B cell (primary cell): ENCODE results near the gene CELF6. TPM values are rescaled to one million over a fixed set of nuclear protein-coding genes. Genes with fewer than 3 reads are reported as not detected.

Experiments
- ATAC-seq: fragments of 200-7000 bp; cut with Tn5 transposase; one replicate; pipeline ENCODE4 v1.10.0; 2021; ENCODE audit warnings: low read depth, mild to moderate bottlenecking, moderate number of reproducible peaks, moderate library complexity
- CTCF ChIA-PET: fragments of 350-600 bp; sonication (Branson Sonifier 250); formaldehyde crosslinking; loops from one replicate; lab custom pipeline; 2021; ENCODE audit warnings: antibody characterized with exemption, inconsistent platforms; lab: Charles Lee
- POLR2A ChIA-PET: fragments of 350-600 bp; sonication (Branson Sonifier 250); formaldehyde crosslinking; loops from one replicate; lab custom pipeline; 2021; ENCODE audit warnings: antibody characterized with exemption; lab: Charles Lee
- DNase-seq: peaks from one replicate; pipeline ENCODE4 v3.0.0; 2013
- H2AFZ ChIP-seq: 2 replicates; pipeline ENCODE4 v1.6.1; 2012; ENCODE audit warnings: mild to moderate bottlenecking, low read depth, low read length; ENCODE audit not compliant: insufficient read depth, poor library complexity, severe bottlenecking
- H3K27ac ChIP-seq, 2 donors: 1 replicate in 1 of 2; 2 replicates in 1 of 2; pipeline ENCODE4 v1.5.1; 2012 to 2013; ENCODE audit warnings: low read length in 2 of 2, mild to moderate bottlenecking in 2 of 2, moderate library complexity in 1 of 2
- H3K27me3 ChIP-seq, 4 experiments: fragments of 200-600 bp in 1 of 4; sonication (generic) in 1 of 4; replicated peaks in 1 of 4; 1 replicate in 2 of 4; 2 replicates in 2 of 4; pipeline versions ENCODE4 v1.6.1 to v1.7.0; 2013 to 2016; ENCODE audit warnings: low read length in 3 of 4, mild to moderate bottlenecking in 2 of 4, mixed read lengths in 1 of 4, moderate library complexity in 1 of 4; ENCODE audit not compliant: insufficient read depth in 4 of 4, control insufficient read depth in 3 of 4; ENCODE audit errors: control extremely low read depth in 1 of 4
- H3K36me3 ChIP-seq, 2 experiments: replicated peaks in 1 of 2; 1 replicate in 1 of 2; 2 replicates in 1 of 2; pipeline versions ENCODE4 v1.6.1 to v1.7.1; 2013; ENCODE audit warnings: low read length in 1 of 2; ENCODE audit not compliant: insufficient read depth in 2 of 2, control insufficient read depth in 1 of 2; ENCODE audit errors: control extremely low read depth in 1 of 2, extremely low read depth in 1 of 2
- H3K4me1 ChIP-seq, 2 donors: fragments of 200-600 bp in 1 of 2; sonication (generic) in 1 of 2; 1 replicate in 1 of 2; 2 replicates in 1 of 2; pipeline versions ENCODE4 v1.5.1 to v1.6.1; 2013 to 2017; ENCODE audit warnings: low read length in 2 of 2; ENCODE audit not compliant: control insufficient read depth in 2 of 2, insufficient read depth in 2 of 2
- H3K4me2 ChIP-seq: replicated peaks from 2 replicates; pipeline ENCODE3; 2012; ENCODE audit warnings: mild to moderate bottlenecking, low read depth, low read length; ENCODE audit not compliant: poor library complexity, severe bottlenecking
- H3K4me3 ChIP-seq, 5 experiments: fragments of 200-600 bp in 1 of 5; sonication (generic) in 1 of 5; 1 replicate in 3 of 5; 2 replicates in 2 of 5; pipeline versions ENCODE4 v1.5.1 to v1.7.0; 2011 to 2016; ENCODE audit warnings: low read length in 4 of 5, mild to moderate bottlenecking in 4 of 5, low read depth in 2 of 5, control low read depth in 1 of 5, moderate library complexity in 1 of 5; ENCODE audit not compliant: insufficient read depth in 1 of 5; ENCODE audit errors: control extremely low read depth in 1 of 5, extremely low read depth in 1 of 5
- H3K79me2 ChIP-seq: fragments of 200-600 bp; sonication (generic); one replicate; pipeline ENCODE4 v1.6.0; 2016; ENCODE audit warnings: low read length; ENCODE audit not compliant: control insufficient read depth, insufficient read depth
- H3K9ac ChIP-seq: fragments of 200-600 bp; sonication (generic); 2 replicates; pipeline ENCODE4 v1.6.1; 2017; ENCODE audit warnings: mild to moderate bottlenecking, low read length, moderate library complexity
- H3K9me3 ChIP-seq, 3 donors: one replicate each; pipeline versions ENCODE4 v1.6.1 to v1.7.1; 2013; ENCODE audit warnings: low read length in 2 of 3; ENCODE audit not compliant: control insufficient read depth in 2 of 3, insufficient read depth in 1 of 3; ENCODE audit errors: control extremely low read depth in 1 of 3
- H4K20me1 ChIP-seq: 2 replicates; pipeline ENCODE4 v1.6.0; 2012; ENCODE audit warnings: mild to moderate bottlenecking, low read length; ENCODE audit not compliant: insufficient read depth, control insufficient read depth, poor library complexity, severe bottlenecking
- H3K27ac Mint-ChIP-seq: one replicate; pipeline ENCODE4 v1.8.0; 2021; ENCODE audit warnings: mixed read lengths
- H3K27me3 Mint-ChIP-seq: one replicate; pipeline ENCODE4 v1.8.0; 2021; ENCODE audit warnings: mixed read lengths
- H3K4me1 Mint-ChIP-seq: one replicate; pipeline ENCODE4 v1.8.0; 2021; ENCODE audit warnings: mixed read lengths
- H3K4me3 Mint-ChIP-seq: one replicate; pipeline ENCODE4 v1.8.0; 2021; ENCODE audit warnings: mixed read lengths
- H3K9me3 Mint-ChIP-seq: one replicate; pipeline ENCODE4 v1.8.0; 2022; ENCODE audit warnings: mixed read lengths; ENCODE audit not compliant: insufficient read depth
- EZH2 ChIP-seq: IDR thresholded peaks from 2 replicates; pipeline ENCODE4 v1.6.1; 2012; ENCODE audit warnings: borderline replicate concordance, low read depth, mild to moderate bottlenecking, moderate library complexity, low read length; ENCODE audit not compliant: insufficient read depth, poor library complexity, severe bottlenecking
- WGBS: methylation state at CpG from one replicate; pipeline ENCODE4 v1.1.5; 2013; ENCODE audit warnings: missing lambda C conversion rate; ENCODE audit not compliant: insufficient coverage; 5-methylcytosine and 5-hydroxymethylcytosine counted together
- intact Hi-C: fragments of 100-400 bp; cut with micrococcal nuclease; formaldehyde crosslinking; loops from one replicate; pipeline ENCODE4 v1.10.0; 2022
- polyA plus RNA-seq: library from polyadenylated mRNA; depleted of rRNA; stranded (reverse); fragments of >200 nt; gene quantifications from 2 replicates; pipeline ENCODE4 v1.2.3, GENCODE V29; 2012
- total RNA-seq, 2 donors: library from RNA; stranded (reverse); fragments of 120-200 nt in 1 of 2; gene quantifications; 1 replicate in 1 of 2; 2 replicates in 1 of 2; pipeline versions ENCODE4 v1.2.3 to v1.2.4, GENCODE V29; 2013 to 2022
- TF ChIP-seq, protein P1 (sequence below): fragments of 200-600 bp; IDR thresholded peaks from one replicate; pipeline ENCODE4 v1.8.0; 2022; ENCODE audit warnings: antibody characterized with exemption, mild to moderate bottlenecking

CELF6 gene
- total and polyA plus RNA-seq, 2 donors (not counting 1 experiment from before 2014, with no cell fraction given): 5.3 to 8.5 TPM

DNA sequence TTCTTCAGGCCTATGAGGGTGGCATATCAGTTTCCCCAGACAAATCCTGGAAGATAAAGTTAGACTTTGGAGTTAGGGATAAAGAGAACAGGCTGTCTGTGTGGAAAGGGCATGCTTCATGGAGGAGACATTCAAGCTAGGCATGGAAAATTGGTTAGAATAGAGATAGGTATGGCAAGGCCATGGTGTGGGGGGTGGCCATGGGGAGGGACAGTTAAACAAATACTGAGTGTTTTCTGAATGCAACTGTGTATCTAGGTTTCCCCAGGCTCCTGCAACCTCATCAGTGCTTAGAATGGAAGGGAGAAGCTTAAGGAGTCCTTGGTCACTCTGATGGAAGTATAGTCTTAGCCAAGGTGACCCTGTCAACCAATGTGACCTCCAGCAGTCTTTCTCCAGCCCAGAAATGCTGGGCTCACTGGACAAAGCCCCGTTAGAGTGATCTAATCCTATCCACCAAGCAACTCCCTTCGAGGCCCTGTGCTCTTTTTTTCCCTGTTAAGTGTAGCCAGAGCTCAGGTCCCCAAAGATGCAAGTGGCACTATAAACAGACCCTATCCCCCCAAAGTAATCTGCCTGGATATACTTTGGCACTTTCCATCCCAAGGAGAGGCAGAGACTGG, 83.5 kb downstream of the CELF6 start:
- peaks cover 9% of the 10 kb centered on the region for H3K4me1 Mint-ChIP-seq
- WGBS: 92% methylated on average over 2 of the region's 2 CpGs
- no peak overlapping the region for H3K4me3 Mint-ChIP-seq
- CTCF ChIA-PET: no interaction called here
- no peak for DNase-seq
- Histone ChIP-seq H3K4me2 (no peak overlapping the region), H3K27me3 (no peaks in the 10 kb centered on the region), H3K9ac (no peak overlapping the region), H3K9me3 (no peaks in the 10 kb centered on the region), H2AFZ (no peak overlapping the region), H3K27ac (no peak overlapping the region), H4K20me1 (no peaks in the 10 kb centered on the region), H3K4me3 (no peak overlapping the region), H3K79me2 (no peaks in the 10 kb centered on the region), H3K4me1 (peaks cover 7% of the 10 kb centered on the region in 2 donors), H3K36me3 (peaks cover 0 to 12% of the 10 kb centered on the region in 2 experiments)
- no peak overlapping the region for H3K27ac Mint-ChIP-seq
- no peak for ATAC-seq
- TF ChIP-seq, protein P1, sequence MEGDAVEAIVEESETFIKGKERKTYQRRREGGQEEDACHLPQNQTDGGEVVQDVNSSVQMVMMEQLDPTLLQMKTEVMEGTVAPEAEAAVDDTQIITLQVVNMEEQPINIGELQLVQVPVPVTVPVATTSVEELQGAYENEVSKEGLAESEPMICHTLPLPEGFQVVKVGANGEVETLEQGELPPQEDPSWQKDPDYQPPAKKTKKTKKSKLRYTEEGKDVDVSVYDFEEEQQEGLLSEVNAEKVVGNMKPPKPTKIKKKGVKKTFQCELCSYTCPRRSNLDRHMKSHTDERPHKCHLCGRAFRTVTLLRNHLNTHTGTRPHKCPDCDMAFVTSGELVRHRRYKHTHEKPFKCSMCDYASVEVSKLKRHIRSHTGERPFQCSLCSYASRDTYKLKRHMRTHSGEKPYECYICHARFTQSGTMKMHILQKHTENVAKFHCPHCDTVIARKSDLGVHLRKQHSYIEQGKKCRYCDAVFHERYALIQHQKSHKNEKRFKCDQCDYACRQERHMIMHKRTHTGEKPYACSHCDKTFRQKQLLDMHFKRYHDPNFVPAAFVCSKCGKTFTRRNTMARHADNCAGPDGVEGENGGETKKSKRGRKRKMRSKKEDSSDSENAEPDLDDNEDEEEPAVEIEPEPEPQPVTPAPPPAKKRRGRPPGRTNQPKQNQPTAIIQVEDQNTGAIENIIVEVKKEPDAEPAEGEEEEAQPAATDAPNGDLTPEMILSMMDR: no peak
- no peak for TF ChIP-seq EZH2
- POLR2A ChIA-PET: no interaction called here
- no peaks in the 10 kb centered on the region for H3K9me3 Mint-ChIP-seq
- H3K27me3 Mint-ChIP-seq: no peaks in the 10 kb centered on the region
- intact Hi-C loops: no loop called here

DNA sequence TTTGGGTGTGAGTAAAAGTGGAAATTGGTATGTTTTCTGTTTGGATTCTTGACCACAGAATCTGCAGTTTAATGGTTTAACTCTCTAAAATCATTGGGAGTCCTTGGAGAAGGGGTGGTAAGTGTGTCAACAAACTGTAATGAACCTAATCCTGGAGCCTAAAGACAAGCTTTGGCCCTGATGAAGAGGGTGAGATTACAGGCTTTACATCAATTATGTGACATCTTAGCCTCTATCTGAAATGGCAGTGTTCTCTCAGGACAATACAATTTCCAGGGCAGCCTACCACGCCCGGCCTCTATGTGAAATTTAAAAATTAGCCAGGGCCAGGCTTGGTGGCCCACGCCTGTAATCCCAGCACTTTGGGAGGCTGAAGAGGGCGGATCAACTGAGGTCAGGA, 84.7 kb downstream of the CELF6 start:
- POLR2A ChIA-PET: no interaction called here
- Histone ChIP-seq H3K4me2 (no peak overlapping the region), H3K4me1 (peaks cover 7 to 9% of the 10 kb centered on the region in 2 donors)

More for the DNA sequence above, 84.7 kb downstream of the CELF6 start:
- Mint-ChIP-seq H3K4me1 (peaks cover 10% of the 10 kb centered on the region), H3K4me3 (no peak overlapping the region), H3K27ac (no peak overlapping the region), H3K27me3 (no peaks in the 10 kb centered on the region), H3K9me3 (no peaks in the 10 kb centered on the region)
- intact Hi-C loops: no loop called here
- Histone ChIP-seq H3K27ac (no peak overlapping the region), H3K9ac (no peak overlapping the region), H4K20me1 (peaks cover 8% of the 10 kb centered on the region), H3K9me3 (no peaks in the 10 kb centered on the region), H2AFZ (no peak overlapping the region), H3K79me2 (peaks cover 4% of the 10 kb centered on the region), H3K4me3 (no peak overlapping the region), H3K27me3 (no peaks in the 10 kb centered on the region), H3K36me3 (no peaks in the 10 kb centered on the region)
- no peak for TF ChIP-seq EZH2
- TF ChIP-seq, protein P1: no peak
- DNase-seq: no peak
- CTCF ChIA-PET: no interaction called here
- WGBS: 94% methylated on average over 4 of the region's 4 CpGs
- no peak for ATAC-seq
